Neuronal stem cell (in vitro differentiated cells): Measurements from ENCODE around the gene VTI1A.

Experiments used
- DNase-seq: peaks from one replicate; pipeline ENCODE4 v3.0.0-alpha.2; 2013; ENCODE audit warnings: low spot score
- H2AFZ ChIP-seq: one replicate; pipeline ENCODE4 v1.6.1; 2013; ENCODE audit warnings: mild to moderate bottlenecking, low read length, inconsistent platforms
- H2AK5ac ChIP-seq: 2 replicates; pipeline ENCODE4 v1.6.1; 2013; ENCODE audit warnings: low read depth, mild to moderate bottlenecking, inconsistent platforms, low read length, moderate library complexity, mixed read lengths
- H2BK120ac ChIP-seq: 2 replicates; pipeline ENCODE4 v1.6.1; 2013; ENCODE audit warnings: low read depth, mild to moderate bottlenecking, inconsistent platforms, low read length, moderate library complexity, mixed read lengths
- H2BK12ac ChIP-seq: one replicate; pipeline ENCODE4 v1.6.1; 2013; ENCODE audit warnings: low read length, inconsistent platforms
- H2BK15ac ChIP-seq: 2 replicates; pipeline ENCODE4 v1.6.1; 2013; ENCODE audit warnings: mild to moderate bottlenecking, low read length, inconsistent platforms, mixed read lengths
- H2BK5ac ChIP-seq: one replicate; pipeline ENCODE4 v1.6.1; 2013; ENCODE audit warnings: inconsistent platforms, mild to moderate bottlenecking, low read length, moderate library complexity
- H3K14ac ChIP-seq: one replicate; pipeline ENCODE4 v1.6.1; 2013; ENCODE audit warnings: low read length, inconsistent platforms
- H3K18ac ChIP-seq: 2 replicates; pipeline ENCODE4 v1.6.1; 2013; ENCODE audit warnings: low read length, inconsistent platforms
- H3K23ac ChIP-seq: 2 replicates; pipeline ENCODE4 v1.6.1; 2013; ENCODE audit warnings: low read depth, mild to moderate bottlenecking, mixed read lengths, low read length, inconsistent platforms; ENCODE audit not compliant: poor library complexity
- H3K27ac ChIP-seq: replicated peaks from 3 replicates; pipeline ENCODE4 v1.5.1; 2013; ENCODE audit warnings: low read length, inconsistent platforms
- H3K27me3 ChIP-seq, 3 experiments: 2 replicates each; pipeline ENCODE4 v1.6.1; 2013; ENCODE audit warnings: low read length in 3 of 3, mild to moderate bottlenecking in 2 of 3, inconsistent platforms in 1 of 3, low read depth in 1 of 3, mixed read lengths in 1 of 3, moderate library complexity in 1 of 3; ENCODE audit not compliant: control insufficient read depth in 3 of 3, insufficient read depth in 3 of 3
- H3K36me3 ChIP-seq, 2 donors: replicated peaks in 1 of 2; 2 replicates each; pipeline ENCODE4 v1.6.1; 2013; ENCODE audit warnings: low read length in 2 of 2; ENCODE audit not compliant: control insufficient read depth in 2 of 2, insufficient read depth in 2 of 2
- H3K4ac ChIP-seq: 2 replicates; pipeline ENCODE4 v1.6.1; 2013; ENCODE audit warnings: inconsistent platforms, mild to moderate bottlenecking, low read length, moderate library complexity
- H3K4me1 ChIP-seq, 2 donors: 1 replicate in 1 of 2; 2 replicates in 1 of 2; pipeline ENCODE4 v1.6.1; 2013; ENCODE audit warnings: low read length in 2 of 2, low read depth in 1 of 2; ENCODE audit not compliant: control insufficient read depth in 2 of 2, insufficient read depth in 1 of 2
- H3K4me2 ChIP-seq: one replicate; pipeline ENCODE4 v1.6.1; 2013; ENCODE audit warnings: mild to moderate bottlenecking, low read length, inconsistent platforms; ENCODE audit not compliant: insufficient read depth, poor library complexity, severe bottlenecking
- H3K4me3 ChIP-seq, 2 donors: 2 replicates each; pipeline ENCODE4 v1.5.1; 2013; ENCODE audit warnings: low read length in 2 of 2, mild to moderate bottlenecking in 2 of 2, inconsistent platforms in 1 of 2, moderate library complexity in 1 of 2
- H3K79me1 ChIP-seq: one replicate; pipeline ENCODE4 v1.6.1; 2013; ENCODE audit warnings: low read depth, mild to moderate bottlenecking, inconsistent platforms, low read length, moderate library complexity
- H3K9ac ChIP-seq: one replicate; pipeline ENCODE4 v1.6.1; 2013; ENCODE audit warnings: mild to moderate bottlenecking, low read depth, low read length, inconsistent platforms; ENCODE audit not compliant: poor library complexity
- H3K9me3 ChIP-seq, 2 donors: replicated peaks in 1 of 2; 2 replicates each; pipeline versions ENCODE3 to v1.6.1; 2013; ENCODE audit warnings: low read length in 2 of 2, mild to moderate bottlenecking in 2 of 2, inconsistent platforms in 1 of 2, low read depth in 1 of 2, mixed read lengths in 1 of 2, moderate library complexity in 1 of 2; ENCODE audit not compliant: control insufficient read depth in 2 of 2, insufficient read depth in 1 of 2
- H4K8ac ChIP-seq: one replicate; pipeline ENCODE4 v1.6.1; 2013; ENCODE audit warnings: low read depth, mild to moderate bottlenecking, inconsistent platforms, low read length, moderate library complexity
- H4K91ac ChIP-seq: one replicate; pipeline ENCODE4 v1.6.1; 2013; ENCODE audit warnings: low read length, low read depth, mild to moderate bottlenecking, inconsistent platforms; ENCODE audit not compliant: poor library complexity
- WGBS, 2 donors: extraction: QIAGEN DNeasy Blood & Tissue Kit; methylation state at CpG; one replicate each; pipeline ENCODE4 v1.1.7; 2013; ENCODE audit warnings: missing lambda C conversion rate in 2 of 2, mixed read lengths in 1 of 2; ENCODE audit not compliant: insufficient read length in 2 of 2, insufficient replicate concordance in 1 of 2; ENCODE audit errors: extremely low coverage in 2 of 2; 5-methylcytosine and 5-hydroxymethylcytosine counted together

Gene VTI1A

DNA sequence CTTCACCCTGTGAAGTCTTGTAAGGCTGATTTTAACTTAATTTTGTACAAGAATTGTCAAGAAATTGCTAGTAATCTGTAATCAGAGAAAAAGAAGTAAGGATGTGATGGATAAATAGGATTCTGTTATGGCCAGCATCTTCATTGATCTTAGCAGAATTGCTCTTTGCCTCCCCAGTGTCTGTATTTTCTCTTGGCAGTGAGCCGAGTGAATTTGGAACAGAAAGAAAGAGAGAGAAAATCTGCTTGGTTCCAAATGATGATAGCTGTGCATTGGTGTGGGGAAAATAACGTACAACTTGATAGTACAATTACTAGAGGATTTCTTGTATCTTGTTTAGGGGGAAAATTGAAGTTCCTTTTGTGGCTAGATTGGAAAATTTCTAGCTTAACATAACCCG, 34.6 kb downstream of the VTI1A start:
- H2BK15ac ChIP-seq: no peak overlapping the region
- H3K23ac ChIP-seq: no peak overlapping the region
- H2BK12ac ChIP-seq: no peak overlapping the region
- no peak overlapping the region for H3K9ac ChIP-seq
- no peaks in the 10 kb centered on the region for H3K27me3 ChIP-seq
- no peak overlapping the region for H3K27ac ChIP-seq
- H3K79me1 ChIP-seq: peaks cover 2% of the 10 kb centered on the region
- WGBS, 2 donors: no CpG with 5 or more reads among the region's 3 CpGs
- no peaks in the 10 kb centered on the region for H3K9me3 ChIP-seq
- no peak overlapping the region for H3K4me3 ChIP-seq
- DNase-seq: no peak
- H3K14ac ChIP-seq: no peak overlapping the region
- no peak overlapping the region for H4K8ac ChIP-seq
- peaks cover 1 to 2% of the 10 kb centered on the region in 2 donors for H3K4me1 ChIP-seq
- no peak overlapping the region for H3K18ac ChIP-seq
- no peaks in the 10 kb centered on the region for H3K36me3 ChIP-seq
- H3K4ac ChIP-seq: no peak overlapping the region
- no peak overlapping the region for H2BK120ac ChIP-seq
- H3K4me2 ChIP-seq: no peak overlapping the region
- H2AK5ac ChIP-seq: no peak overlapping the region
- no peak overlapping the region for H2BK5ac ChIP-seq
- no peak overlapping the region for H2AFZ ChIP-seq
- H4K91ac ChIP-seq: no peak overlapping the region

DNA sequence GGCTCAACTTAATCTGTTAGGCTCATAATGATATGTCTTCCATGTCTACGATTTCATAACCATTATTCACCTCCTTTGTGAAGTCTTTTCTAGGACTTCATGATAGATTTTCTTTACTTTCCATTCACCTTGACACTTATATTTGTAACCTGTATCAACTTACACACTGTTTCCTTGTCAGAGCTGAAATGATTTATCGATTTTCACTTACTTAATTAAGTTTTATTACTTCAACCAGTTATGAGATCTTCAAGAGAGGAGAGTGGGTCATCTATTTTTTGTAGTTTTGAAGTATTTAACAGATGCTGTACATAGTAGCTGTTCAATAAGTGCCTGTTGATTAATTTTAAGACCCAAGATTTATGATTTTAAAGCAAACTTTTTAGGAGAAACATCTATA, 37.4 kb downstream of the VTI1A start:
- Histone ChIP-seq H3K27ac (no peak overlapping the region), H3K4me3 (no peak overlapping the region), H3K18ac (no peak overlapping the region), H4K91ac (no peak overlapping the region), H2AFZ (no peak overlapping the region), H3K4me1 (peaks cover 1 to 2% of the 10 kb centered on the region in 2 donors), H3K9me3 (no peaks in the 10 kb centered on the region), H3K27me3 (no peaks in the 10 kb centered on the region), H2AK5ac (no peak overlapping the region), H3K9ac (no peak overlapping the region), H3K14ac (no peak overlapping the region), H2BK120ac (no peak overlapping the region), H2BK12ac (no peak overlapping the region), H3K36me3 (no peaks in the 10 kb centered on the region), H2BK5ac (no peak overlapping the region), H3K79me1 (peaks cover 2% of the 10 kb centered on the region), H2BK15ac (no peak overlapping the region), H3K23ac (no peak overlapping the region), H4K8ac (no peak overlapping the region), H3K4me2 (no peak overlapping the region), H3K4ac (no peak overlapping the region)
- no peak for DNase-seq
- WGBS, 2 donors: no CpG with 5 or more reads among the region's 2 CpGs

DNA sequence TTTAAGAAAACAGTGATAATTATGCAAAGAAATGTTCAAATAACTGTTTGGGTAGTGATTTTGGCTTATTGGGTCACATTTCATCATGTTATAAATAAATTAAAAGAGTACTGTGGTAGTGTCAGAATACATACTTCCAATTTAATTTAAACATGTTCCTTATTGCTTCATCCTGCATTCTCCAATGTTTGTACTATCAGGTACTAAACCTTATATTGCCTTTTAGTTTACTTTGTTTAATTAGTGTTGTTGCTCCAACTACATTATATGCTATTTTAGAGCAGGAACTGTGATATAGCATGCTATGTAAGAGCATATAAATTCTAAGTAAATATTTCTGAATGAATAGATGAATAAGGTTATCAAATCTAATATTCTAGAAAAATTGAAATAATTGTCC, 40.9 kb downstream of the VTI1A start:
- no peak overlapping the region for H3K27ac ChIP-seq
- H2AK5ac ChIP-seq: no peak overlapping the region
- no peak overlapping the region for H3K4me3 ChIP-seq
- H3K23ac ChIP-seq: no peak overlapping the region
- H3K18ac ChIP-seq: no peak overlapping the region
- H2BK12ac ChIP-seq: no peak overlapping the region
- H3K36me3 ChIP-seq: no peaks in the 10 kb centered on the region
- H4K91ac ChIP-seq: no peak overlapping the region
- no peak overlapping the region for H3K14ac ChIP-seq
- H3K4ac ChIP-seq: no peak overlapping the region
- H2BK15ac ChIP-seq: no peak overlapping the region
- H3K4me2 ChIP-seq: no peak overlapping the region
- no peak overlapping the region for H2BK120ac ChIP-seq
- no peak overlapping the region for H2AFZ ChIP-seq
- no peaks in the 10 kb centered on the region for H3K9me3 ChIP-seq
- no peaks in the 10 kb centered on the region for H3K27me3 ChIP-seq
- no peak overlapping the region for H4K8ac ChIP-seq
- H3K9ac ChIP-seq: no peak overlapping the region
- peaks cover 0 to under 1% of the 10 kb centered on the region in 2 donors for H3K4me1 ChIP-seq
- no peak overlapping the region for H2BK5ac ChIP-seq
- no peaks in the 10 kb centered on the region for H3K79me1 ChIP-seq
- DNase-seq: no peak

DNA sequence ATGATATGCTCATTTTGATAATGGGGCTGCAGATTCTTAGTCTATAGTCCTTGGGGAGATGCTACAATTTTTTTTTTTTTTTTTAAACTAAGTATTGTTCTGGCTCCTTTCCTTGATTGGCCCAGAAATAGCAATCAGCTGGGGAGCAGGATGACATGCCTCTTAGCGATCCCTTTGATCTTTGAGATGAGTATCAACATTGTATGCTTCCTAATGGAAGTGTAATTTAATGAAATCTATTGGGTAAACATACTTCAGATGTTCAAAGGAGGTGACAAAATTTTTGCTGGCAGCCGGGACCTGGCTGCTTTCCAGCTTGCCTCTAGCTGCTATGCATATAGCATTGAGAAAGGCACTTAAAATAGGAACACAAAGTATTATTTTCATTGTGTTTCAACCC, 43.5 kb downstream of the VTI1A start:
- Histone ChIP-seq H2BK120ac (no peak overlapping the region), H3K9ac (no peak overlapping the region), H3K4me1 (no peaks in the 10 kb centered on the region), H3K18ac (no peak overlapping the region), H3K23ac (no peak overlapping the region), H2BK5ac (no peak overlapping the region), H3K4me2 (no peak overlapping the region), H4K91ac (no peak overlapping the region), H3K14ac (no peak overlapping the region), H3K79me1 (no peaks in the 10 kb centered on the region), H3K4ac (no peak overlapping the region), H2AFZ (no peak overlapping the region), H2BK15ac (no peak overlapping the region), H2BK12ac (no peak overlapping the region), H2AK5ac (no peak overlapping the region), H3K27ac (no peak overlapping the region), H3K9me3 (no peaks in the 10 kb centered on the region), H3K4me3 (no peak overlapping the region), H3K36me3 (no peaks in the 10 kb centered on the region), H3K27me3 (no peaks in the 10 kb centered on the region), H4K8ac (no peak overlapping the region)
- DNase-seq: no peak
- WGBS, 2 donors: no CpG with 5 or more reads among the region's 2 CpGs
